Germinal center (tissue), 1 donor: Measurements from ENCODE around the gene TXLNA.
A peak's percentile ranks its signal among the peaks of the same experiment; 100 is the strongest.

ENCODE experiments used
- DNase-seq: peaks from one replicate; pipeline ENCODE4 v3.0.0; 2012; ENCODE audit warnings: mixed read lengths, low spot score

Gene TXLNA

DNA sequence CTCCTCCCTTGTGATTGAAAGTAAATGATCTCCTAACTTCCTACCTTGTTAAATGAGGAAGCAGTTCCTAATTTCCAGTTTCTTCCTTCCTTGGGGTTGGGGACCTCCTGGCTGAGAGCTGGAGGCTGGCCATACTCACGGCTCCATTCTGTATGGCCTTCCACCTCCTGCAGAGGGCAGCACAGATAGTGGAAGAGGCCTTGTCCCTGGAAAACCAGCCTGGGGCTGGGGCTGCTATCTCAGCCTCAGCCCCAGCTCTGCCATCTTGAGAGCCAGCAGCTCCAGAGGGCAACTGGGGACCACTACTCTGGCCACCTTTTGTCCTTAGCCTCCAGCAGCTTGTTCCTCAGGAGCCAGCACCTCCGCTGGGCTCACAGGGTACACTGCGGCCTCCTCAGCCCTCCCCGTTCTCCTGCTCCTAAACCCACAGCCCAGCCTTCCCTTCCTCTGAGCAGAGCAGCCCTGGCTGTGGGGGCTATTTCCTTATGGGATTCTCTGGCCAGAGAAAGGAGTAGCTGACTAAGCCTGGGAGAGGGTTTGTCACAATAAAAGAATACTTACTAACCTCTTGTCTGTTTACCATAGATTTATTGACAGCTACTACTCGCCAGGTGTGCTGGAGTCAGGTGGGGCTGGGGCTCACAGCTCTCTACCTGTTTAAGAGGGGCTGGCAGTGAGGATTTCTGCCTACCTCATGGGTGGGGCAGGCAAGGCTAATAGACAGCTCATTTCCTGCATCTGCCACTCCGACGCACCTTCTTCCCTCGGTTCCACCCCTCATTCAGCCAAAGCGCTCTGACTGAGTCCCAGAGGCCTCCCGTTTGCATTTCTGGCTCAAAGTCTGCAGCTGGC lies 36.4 kb downstream of the TXLNA start:
- peak; percentile 69 for DNase-seq

DNA sequence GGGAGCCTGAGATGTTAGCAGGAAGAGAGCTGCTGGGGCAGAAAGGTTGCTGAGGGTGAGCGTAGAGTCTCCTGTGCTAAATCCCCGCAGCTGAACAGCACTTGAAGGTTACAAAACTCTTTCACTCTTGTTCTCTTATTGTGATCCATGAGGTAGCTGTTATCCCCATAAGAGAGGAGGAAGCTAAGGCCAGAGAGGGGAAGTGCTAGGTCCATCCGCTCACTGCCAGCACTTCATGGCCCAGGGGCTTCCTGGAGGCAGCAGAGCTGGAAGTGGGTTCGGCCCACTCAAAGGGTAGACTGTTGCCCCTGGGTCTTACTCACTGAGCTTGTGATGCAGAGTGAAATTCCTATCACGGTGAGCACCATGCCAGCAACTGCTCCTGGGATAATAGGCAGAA lies 37.1 kb downstream of the TXLNA start:
- no peak for DNase-seq

DNA sequence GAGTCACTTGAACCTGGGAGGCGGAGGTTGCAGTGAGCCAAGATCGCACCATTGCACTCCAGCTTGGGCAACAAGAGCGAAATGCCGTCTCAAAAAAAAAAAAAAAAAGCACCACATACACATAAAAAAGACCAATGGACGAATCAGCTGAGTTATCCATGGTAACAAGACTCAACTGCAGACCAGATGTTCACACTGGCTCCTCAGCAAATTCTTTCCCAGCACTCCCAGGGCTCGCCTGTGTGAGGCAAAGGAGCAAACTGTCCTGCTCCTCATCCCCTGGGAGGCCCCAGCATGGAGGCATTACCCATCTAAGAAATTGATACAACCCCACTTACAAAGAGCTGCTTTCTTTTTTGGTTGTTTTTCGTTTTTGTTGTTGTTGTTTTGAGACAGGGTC lies 39.5 kb downstream of the TXLNA start:
- DNase-seq, result no peak

DNA sequence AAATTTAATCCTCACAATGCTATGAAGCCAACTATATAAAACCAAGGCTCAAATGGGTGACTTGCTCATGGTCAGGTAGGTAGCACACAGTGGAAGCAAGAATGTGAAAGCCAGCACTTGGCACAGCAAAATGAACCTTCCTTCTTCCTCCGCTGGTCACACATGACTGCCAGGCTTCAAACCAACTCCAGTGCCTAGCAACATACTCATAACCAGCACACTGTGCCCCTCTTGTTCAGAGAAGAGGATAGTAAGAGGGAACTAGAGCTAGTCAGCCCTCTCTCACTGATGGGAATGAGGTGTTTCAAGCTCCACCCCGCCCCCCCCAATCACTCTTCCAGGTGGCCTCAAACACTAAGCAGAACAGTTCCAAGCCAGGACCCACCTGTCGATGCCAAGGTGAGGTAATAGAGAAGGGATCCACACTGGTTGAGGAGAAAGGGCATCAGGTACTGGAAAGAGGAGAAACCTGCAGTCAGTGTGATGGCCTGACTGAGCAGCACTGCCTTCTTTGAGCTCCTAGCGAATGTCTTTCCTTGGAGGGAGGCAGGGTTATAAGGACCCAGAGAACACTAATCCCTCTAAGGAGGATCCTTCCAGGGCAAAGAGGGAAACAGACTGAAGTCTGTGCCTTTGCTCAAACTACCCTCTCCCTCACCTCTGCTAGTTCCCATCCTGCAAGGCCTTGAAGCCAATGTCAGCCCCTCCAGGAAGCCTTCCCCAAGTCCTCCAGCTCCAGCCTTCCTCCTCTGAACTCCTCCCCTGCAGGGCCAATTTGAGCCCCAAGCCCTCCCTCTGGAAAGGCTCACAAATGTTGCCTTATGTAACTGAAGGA lies 41.5 kb downstream of the TXLNA start:
- DNase-seq, result no peak

DNA sequence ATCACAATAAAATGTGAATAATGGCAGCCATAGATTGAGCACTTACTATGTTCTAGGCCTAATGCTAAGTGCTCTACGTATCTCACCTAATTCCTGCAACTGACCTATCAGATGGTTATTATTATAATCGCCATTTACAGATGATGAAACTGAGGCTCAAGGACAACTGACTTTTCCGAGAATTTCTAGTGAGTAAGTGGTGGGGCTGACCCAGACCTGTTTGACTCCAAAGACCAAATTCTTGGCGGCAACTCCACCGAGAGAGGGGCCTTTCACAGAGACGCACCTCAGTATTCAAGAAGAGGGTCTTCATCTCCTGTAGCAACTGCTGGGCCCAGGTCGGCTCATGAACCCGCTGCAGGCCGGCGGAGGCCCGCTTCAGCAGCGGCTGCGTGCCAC lies 42.1 kb downstream of the TXLNA start:
- DNase-seq, result no peak

DNA sequence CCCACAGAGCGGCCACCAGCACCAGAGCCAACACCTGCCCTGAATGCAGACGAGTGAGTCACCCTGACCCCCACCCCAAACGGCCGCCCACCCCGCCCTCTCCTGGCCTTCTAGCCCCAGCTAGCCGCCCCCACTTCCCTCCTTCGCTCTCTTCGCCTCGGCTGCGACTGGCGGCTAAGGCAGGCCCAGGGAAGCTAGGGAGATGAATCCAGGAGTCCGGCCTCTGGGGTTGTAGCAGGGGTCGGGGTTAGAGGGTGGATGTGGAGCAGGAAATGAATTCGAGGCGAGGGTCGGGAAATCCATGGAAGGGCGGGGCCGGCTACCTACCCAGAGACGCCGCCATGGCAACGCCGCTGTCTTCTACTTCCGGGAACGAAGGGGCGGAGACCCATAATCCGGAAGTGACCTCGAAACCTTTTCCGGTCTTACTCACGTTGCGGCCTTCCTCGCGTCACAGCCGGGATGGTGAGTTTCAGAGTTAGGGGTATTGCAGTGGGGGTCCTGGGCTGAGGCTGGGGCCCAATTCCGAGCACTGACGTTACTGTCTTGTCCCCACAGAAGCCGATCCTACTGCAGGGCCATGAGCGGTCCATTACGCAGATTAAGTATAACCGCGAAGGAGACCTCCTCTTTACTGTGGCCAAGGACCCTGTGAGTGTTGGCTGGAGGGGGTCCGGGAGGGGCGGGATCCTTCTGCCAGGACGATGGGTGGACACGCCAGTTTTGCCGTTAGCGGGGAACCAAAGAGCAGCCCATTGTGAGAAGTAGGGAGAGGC lies 42.7 kb downstream of the TXLNA start, which contains the start of the genes EIF3I and TMEM234:
Gene EIF3I (plus strand): TSS at position 428 of the 776 bp plus-strand sequence. CDS start 35 bp downstream, at position 463.
Gene TMEM234 (minus strand): TSS at position 374 of the 776 bp plus-strand sequence. CDS start 31 bp downstream, at position 343.
- peak; percentile 92 for DNase-seq

DNA sequence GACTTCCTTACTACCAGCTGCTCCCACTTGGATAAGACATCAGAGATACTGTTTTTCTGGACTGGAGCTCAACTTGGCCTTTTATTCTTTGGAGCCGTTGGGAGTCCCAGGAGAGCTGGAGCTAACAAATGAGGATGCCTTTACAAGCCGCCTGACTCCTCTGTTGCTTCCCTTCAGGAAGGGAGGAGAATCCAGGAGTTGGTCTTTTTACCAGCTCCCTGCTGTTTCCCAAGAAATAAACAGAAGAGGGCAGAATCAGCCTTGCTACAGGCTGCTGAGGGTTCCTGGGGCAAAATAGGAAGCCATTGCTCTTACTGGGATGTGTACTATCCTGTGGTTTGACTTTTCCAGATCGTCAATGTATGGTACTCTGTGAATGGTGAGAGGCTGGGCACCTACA lies 44.2 kb downstream of the TXLNA start:
- no peak for DNase-seq

DNA sequence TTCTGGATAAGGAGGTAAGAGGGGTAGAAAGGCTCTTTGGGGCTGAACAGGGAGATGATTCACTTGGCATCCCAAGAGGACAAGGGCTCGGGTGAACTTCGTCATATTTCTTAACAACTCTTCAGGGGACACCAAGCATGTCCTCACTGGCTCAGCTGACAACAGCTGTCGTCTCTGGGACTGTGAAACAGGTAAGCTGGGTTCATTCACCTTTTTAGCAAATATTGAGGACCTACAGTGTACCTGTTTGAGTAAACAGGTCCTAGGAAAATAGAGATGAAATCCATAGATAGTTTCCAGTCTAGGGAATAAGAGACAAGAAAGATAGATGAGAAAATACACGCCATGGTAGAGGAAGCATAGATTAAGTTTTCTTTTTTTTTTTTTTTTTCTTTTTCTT lies 44.8 kb downstream of the TXLNA start:
- no peak for DNase-seq

DNA sequence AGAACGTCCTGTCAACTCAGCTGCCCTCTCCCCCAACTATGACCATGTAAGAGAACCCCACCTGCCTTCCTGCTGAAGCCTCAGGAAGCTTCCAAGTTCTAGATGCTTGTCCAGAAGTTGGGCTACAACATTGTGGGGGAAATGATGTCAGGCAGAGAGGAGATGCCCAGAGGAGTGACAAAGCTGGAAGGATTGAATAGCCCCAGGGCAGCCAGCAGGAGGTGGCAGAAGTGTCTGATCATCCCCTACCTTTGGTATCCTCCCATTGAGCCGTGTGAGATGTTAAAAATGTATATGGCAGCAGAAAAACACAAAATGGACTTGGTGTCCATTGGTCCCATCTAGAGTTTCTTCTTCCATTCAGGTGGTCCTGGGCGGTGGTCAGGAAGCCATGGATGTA lies 49.3 kb downstream of the TXLNA start:
- no peak for DNase-seq

DNA sequence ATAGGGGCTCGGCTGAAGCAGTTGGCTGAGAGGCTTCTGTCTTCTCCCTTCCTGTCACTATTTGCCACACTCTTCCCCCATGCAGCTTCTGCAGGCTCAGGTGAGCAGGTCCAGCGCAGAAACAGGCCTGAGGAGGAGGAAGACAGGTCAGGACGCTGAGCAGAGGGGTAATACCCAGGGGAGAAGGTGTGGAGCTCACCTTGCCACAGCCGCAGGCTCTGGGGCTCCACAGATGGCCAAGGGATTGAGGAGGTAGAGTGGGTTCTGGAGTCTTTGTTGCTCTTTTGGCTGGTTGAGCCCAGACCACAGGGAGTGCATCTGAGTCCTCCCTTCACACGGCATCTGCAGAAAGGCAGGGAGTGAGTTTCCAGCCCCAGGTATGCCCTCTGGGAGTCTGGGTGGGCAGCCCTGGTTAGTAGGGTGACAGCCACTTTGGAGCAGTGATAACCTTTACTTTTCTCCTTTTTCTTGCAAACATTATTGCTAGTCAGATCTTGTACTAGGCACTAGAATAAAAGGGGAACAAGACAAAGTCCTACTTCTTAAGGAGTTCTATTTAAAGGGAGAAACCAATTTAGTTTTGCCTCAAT lies 52.5 kb downstream of the TXLNA start:
- DNase-seq, result no peak

DNA sequence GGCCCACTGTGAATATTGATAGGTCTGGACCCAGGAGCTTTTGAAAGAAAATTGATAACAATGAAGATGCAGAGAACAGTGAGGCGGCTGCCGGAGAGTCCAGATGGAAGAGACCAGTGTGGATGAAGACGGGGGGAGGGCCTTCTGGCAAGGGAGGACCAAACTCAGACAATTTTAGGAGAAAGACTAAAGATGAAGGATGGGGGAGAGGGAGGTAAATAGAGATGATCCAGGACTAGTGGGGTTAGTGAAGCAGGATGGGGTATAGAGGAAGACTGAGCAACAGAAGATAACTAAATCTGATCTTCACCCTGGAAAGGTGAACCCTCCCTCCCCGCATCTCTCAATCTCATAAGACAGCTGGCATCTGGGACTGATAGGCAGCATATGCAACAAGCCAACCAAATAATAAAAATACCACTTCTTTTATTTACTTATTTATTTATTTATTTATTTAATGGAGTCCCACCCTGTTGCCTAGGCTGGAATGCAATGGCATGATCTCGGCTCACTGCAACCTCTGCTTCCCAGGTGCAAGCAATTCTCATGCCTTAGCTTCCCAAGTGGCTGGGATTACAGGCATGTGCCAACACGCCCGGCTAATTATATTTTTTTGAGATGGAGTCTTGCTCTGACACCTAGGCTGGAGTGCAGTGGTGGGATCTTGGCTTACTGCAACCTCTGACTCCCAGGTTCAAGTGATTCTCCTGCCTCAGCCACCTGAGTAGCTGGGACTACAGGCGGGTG lies 53.3 kb downstream of the TXLNA start:
- no peak for DNase-seq

DNA sequence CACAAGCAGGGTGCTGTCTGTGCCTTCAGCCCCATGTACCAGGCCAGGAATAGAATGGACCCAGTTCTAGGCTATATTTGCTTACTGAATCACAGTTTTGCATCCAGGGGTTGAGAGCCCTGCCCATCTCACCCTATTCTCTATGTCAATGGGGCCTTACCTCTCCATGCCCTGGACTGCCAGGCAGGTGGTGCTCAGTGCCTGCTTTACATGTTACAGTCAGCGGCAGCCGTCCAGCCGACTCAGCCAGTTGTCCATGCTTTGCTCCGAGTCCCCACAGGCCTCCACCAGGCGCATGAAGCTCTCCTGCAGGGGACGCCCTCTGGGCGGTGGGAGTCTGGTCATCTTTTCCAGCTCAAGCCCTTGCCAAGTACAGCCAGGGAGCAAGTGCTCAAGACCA lies 55.3 kb downstream of the TXLNA start:
- no peak for DNase-seq

DNA sequence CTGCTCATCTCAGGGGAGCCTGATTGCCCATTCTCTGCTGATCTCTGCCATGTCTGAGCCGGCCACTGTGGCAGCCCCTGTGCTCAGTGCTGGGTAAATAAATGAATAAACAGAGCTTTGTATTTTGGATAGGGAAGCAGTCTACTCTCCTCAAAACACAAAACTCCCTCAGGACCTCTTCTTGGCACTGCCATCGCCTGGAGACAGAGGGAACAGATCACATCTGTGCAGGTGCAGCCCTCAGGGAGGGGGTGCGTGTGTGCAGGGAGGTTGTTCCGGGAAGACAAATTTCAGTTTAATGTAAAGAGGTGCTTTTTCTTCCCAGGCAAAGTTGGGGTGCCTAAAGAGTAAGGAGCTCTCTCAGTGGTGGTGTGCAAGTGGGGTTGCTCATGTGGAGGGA lies 59.9 kb downstream of the TXLNA start:
- DNase-seq, result no peak

DNA sequence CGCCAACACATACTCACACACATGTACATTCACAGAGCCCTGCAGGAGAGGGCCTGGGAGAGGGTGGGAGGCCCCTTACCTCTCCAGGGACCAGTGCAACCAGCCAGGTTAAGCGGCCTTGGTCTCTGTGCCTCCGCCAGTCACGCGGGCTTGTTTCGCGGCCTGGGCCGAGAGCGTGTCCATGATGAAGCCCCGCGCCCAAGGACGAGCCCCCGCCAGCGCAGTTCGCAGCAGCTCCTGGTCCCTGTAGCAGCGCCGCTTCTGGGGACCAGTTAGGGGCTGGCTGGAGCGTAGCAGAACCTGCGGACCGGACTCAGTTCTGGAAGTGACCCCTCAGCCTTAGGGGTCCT lies 60.3 kb downstream of the TXLNA start:
- DNase-seq, result no peak

DNA sequence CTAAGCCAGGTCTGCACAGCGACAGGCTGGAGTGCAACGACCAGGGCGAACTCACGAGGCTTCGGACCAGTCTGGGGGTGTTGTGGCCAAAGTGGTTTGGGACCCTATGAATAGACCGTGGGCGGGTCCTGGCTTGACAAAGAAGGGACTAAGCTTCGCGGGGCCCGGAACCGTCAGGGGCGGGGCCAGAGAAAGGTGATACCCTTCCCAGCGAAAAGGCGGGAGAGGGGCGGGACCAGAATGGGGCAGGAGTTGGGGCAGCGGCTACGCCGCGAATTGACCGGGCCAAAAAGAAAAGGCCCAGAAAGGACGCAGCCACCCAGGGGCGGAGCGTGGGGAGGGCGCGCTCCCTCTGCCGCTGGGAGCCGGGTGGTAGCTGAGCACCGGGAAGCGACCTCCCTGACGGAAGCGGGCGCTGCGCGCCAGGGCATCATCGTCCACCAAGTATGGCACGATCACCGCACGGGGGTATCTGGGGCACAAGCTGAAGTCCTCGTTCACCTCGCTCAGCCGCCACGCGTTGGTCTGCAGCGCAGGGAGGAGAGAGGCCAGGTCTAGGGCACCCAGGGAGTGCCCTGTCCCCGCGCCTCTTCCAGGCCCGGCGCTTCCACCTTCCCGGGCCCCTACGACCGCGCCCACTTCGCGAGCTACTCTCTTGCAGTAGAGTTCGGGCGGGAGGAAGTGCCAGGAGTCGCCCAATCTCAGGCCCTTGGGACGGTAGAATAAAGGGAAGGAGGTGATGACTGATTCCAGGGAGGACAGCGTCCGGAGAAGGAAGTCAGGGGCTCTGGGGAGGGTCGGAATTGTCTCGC lies 60.9 kb downstream of the TXLNA start:
- DNase-seq, result peak; percentile 61

DNA sequence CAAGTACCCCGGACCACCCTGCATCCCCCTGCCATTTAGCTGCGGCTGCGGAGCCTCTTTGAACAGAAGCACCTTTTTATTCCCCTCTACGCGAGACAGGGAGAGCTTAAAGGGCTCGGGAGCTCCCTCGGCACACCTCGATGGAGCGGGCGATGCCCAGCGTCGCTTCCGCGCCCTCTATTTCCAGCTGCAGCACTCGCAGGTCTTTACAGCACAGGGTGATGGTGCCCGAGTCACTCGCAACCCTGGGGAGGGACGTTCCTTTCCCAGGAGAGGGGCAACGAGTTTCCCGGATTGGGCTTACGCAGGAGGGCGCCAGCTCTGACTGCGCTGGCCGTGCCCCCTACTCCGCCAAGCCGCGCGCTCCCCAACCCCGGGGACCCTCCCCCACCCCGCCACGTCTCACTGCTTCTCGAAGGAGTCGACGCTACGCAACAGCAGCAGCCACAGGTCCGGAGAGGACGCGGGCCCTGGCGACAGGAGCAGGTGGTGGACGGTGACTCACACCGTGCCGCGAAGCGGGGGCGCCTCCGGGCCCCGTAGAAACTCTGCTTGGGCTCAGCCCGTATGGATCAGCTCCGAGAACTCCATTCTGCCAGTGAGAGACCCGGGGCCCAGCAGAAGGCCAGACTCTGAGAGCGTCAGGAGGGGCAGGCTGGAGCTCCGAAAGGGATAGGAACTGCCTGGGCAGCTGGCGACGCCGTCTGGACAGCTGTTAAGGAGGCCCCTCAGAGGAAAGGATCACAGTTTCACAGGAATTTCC lies 61.7 kb downstream of the TXLNA start:
- DNase-seq, result peak; percentile 56

DNA sequence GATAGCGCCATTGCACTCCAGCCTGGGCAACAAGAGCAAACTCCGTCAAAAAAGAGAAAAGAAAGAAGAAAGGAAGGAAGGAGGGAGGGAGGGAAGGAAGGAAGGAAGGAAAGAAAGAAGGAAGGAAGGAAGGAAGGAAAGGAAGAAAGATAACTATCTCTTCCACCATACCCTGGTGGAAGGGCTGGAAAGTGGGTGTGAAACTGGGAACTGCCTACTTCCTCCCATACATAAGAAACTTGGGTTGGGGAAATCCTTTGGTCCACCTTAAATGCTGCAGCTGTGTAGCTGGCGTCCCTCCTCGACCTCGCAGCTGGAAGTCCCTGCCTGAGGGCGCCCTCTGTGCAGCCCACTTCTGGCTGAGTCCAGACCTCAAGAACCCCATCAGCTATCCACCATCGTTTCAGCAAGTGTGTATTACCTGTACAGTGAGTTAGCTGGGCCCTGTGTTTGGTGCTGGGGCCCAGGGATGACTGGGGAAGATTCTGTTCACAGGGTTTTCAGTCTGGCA lies 62.9 kb downstream of the TXLNA start:
- no peak for DNase-seq

DNA sequence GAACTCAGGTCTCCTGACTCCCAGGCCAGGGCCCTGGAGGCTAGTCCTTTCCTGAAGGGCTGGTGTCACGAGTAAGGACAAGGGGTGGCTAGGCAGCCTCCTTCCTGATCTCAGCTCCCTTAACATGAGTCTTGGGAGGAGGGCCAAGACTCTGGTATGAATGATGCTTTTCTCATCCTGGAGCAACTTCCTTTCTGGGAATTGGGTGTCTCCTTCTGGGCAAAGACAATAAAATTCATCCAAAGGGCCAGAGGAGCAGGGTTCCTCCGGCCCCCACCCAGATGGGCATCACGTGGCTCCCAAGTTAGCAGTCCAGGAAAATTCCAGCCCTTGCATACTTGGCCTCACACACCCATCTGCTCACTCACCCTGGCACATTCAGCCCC lies 67.4 kb downstream of the TXLNA start, which contains the start of gene FAM167B:
Gene FAM167B (plus strand): TSS at position 335 of the 386 bp plus-strand sequence. CDS start 200 bp downstream, outside the sequence.
- DNase-seq, result no peak

DNA sequence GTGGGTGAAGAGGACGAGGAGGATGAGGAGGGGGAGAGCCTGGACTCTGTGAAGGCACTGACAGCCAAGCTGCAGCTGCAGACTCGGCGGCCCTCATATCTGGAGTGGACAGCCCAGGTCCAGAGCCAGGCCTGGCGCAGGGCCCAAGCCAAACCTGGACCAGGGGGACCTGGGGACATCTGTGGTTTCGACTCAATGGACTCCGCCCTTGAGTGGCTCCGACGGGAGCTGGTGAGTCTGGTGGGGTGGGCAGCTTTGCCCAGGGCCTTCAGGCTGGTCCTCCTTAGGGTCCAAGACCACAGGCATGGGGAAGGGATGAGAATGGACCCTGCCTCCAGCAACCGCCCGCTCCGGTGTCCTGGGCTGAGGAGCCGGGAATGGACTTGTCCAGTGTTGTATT lies 68.0 kb downstream of the TXLNA start:
- DNase-seq, result no peak
